Rectal smooth muscle tissue (tissue), 1 donor: ENCODE data around the gene CIAO2B.
"Not testable (repeated sequence)": the region's sequence is repeated elsewhere in the genome, so short reads cannot be mapped to it uniquely, and the experiment has no call there.

Experiments used
- H3K27ac ChIP-seq: one replicate; pipeline ENCODE4 v1.7.0; 2013; ENCODE audit warnings: low read depth, low read length, inconsistent platforms
- H3K27me3 ChIP-seq: one replicate; pipeline ENCODE4 v1.7.0; 2013; ENCODE audit warnings: low read length; ENCODE audit not compliant: control insufficient read depth, insufficient read depth
- H3K36me3 ChIP-seq: one replicate; pipeline ENCODE4 v1.7.0; 2013; ENCODE audit warnings: low read length; ENCODE audit not compliant: control insufficient read depth, insufficient read depth
- H3K4me1 ChIP-seq: one replicate; pipeline ENCODE4 v1.7.0; 2013; ENCODE audit warnings: low read length; ENCODE audit not compliant: control insufficient read depth, insufficient read depth
- H3K4me3 ChIP-seq: one replicate; pipeline ENCODE4 v1.7.0; 2013; ENCODE audit warnings: low read length
- H3K9ac ChIP-seq: one replicate; pipeline ENCODE4 v1.7.0; 2013; ENCODE audit warnings: low read length

The CIAO2B gene

DNA sequence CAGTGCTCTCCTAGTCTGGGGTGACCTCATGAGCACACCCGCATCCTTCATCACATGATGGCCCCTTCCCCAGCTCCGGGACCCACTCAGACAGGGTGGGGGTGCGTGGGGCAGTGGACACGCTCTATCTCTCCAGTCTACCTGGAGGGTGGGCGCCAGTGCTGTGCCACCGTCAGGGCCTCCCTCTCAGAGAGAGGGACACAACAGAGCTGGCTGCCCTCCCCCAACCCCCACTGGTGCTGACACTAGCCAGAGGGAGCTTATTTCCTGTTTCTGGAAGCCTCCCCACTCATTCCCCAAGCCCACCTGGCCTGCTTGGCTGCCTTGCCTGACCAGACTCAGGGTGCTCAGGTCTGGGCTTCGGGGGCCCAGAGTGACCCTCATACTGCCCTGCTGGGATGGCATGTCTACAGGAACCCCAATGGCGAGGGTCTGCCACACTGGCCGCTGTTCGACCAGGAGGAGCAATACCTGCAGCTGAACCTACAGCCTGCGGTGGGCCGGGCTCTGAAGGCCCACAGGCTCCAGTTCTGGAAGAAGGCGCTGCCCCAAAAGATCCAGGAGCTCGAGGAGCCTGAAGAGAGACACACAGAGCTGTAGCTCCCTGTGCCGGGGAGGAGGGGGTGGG is 9.3 kb upstream of the CIAO2B start:
- Histone ChIP-seq H3K36me3 (peaks cover 42% of the 10 kb centered on the region), H3K27me3 (peaks cover 1% of the 10 kb centered on the region), H3K4me1 (no peaks in the 10 kb centered on the region), H3K4me3 (no peak overlapping the region), H3K27ac (no peak overlapping the region), H3K9ac (no peak overlapping the region)

DNA sequence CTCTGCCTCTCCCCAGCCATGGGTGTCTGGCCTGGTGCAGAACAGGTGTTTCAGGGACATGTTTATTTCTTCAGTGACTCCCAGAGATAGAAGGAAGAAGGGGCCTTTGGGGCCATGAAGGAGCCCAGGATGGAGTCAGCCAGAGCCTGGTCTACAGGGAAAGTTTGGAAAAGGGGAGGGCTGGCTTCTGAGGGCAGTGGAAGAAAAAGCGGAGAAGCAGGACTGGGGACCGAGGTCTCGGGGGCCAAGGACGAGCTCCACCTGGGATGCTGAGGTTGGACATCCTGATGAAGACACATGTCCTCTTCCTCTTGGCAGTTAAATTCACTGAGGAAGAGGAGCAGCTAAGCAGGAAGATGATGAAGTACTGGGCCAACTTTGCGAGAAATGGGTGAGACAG is 8.8 kb upstream of the CIAO2B start:
- no peak overlapping the region for H3K4me3 ChIP-seq
- H3K9ac ChIP-seq: no peak overlapping the region
- H3K36me3 ChIP-seq: peaks cover 45% of the 10 kb centered on the region
- H3K27ac ChIP-seq: no peak overlapping the region
- no peaks in the 10 kb centered on the region for H3K27me3 ChIP-seq
- H3K4me1 ChIP-seq: no peaks in the 10 kb centered on the region

DNA sequence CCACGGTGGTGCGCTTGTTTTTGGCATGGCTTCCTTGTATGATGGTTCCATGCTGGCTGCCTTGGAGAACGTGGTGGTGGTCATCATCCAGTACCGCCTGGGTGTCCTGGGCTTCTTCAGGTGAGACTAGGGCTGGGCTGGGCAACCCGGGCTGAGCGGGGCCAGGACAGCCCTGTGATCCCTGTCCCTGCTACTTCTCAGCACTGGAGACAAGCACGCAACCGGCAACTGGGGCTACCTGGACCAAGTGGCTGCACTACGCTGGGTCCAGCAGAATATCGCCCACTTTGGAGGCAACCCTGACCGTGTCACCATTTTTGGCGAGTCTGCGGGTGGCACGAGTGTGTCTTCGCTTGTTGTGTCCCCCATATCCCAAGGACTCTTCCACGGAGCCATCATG is 6.0 kb upstream of the CIAO2B start:
- H3K36me3 ChIP-seq: peaks cover 45% of the 10 kb centered on the region

DNA sequence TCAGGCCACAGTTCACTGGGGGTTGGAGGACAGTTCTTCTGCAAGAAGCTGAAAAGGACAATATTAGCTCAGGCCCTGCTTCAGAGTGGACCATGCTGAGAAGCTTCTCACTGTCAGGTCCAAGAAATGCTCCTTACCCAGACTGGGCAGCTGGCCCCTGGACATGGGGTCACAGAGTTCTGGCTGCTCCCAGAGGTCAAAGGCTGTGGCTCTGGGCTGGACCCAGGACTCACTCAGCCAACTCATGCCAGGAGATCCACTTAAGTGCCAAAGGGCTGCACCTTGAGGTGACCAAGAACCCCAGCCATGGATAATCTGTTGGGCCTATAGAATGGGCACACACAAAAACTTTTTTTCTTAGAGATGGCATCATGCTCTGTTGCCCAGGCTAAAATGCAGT is 5.2 kb upstream of the CIAO2B start:
- Histone ChIP-seq H3K4me3 (no peak overlapping the region), H3K36me3 (peaks cover 45% of the 10 kb centered on the region), H3K9ac (no peak overlapping the region), H3K4me1 (peaks cover 12% of the 10 kb centered on the region), H3K27me3 (no peaks in the 10 kb centered on the region), H3K27ac (no peak overlapping the region)

More for the DNA sequence above, 6.0 kb upstream of the CIAO2B start:
- H3K4me3 ChIP-seq: no peak overlapping the region
- no peak overlapping the region for H3K27ac ChIP-seq
- peaks cover 10% of the 10 kb centered on the region for H3K4me1 ChIP-seq
- no peak overlapping the region for H3K9ac ChIP-seq
- no peaks in the 10 kb centered on the region for H3K27me3 ChIP-seq

DNA sequence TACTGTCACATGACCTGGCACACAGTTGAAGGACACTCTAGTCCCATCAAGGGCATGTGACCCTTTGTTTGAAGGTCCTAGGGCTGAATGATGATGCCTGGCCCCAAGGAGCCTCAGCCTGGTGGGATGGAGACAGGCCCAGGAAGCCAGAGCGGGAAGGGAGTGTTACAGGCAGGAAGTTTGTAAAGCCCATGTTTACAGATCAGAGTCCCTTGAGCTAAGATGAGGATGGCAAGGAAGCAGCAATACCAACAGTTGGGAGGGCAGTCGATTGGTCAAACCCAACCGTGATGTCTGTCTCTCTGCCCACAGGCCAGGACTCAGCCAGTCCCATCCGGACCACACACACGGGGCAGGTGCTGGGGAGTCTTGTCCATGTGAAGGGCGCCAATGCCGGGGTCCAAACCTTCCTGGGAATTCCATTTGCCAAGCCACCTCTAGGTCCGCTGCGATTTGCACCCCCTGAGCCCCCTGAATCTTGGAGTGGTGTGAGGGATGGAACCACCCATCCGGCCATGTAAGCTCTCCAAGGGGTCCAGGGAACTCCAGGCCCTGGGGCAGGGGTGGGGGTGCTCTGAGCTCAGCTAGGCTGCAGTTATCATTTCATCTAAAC is 3.6 kb upstream of the CIAO2B start:
- no peak overlapping the region for H3K9ac ChIP-seq

DNA sequence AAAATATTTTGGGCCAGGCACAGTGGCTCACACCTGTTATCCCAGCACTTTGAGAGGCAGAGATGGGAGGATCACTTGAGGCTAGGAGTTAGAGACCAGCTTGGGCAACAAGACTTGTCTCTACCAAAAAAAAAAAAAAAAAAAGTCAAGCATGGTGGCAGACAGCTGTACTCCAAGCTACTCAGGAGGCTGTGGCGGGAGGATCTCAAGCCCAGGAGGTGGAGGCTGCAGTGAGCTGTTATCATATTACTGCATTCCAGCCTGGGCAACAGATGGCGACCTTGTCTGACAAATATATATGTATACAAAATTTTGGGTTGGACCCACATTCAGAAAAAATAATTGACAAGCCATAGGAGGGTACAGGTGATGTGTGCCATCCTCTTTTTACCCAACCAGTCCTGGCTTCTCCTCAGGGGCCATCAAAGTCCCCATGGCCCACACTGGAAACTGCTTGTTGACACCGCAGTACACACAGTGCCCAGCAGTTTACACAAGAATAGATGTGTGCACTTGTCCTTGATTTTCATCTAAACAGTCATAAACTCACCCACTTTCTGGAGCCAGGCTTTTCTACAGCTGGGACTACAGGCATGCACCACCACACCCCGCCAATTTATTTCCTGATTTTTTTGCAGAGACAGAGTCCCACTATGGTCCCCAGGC is 2.8 kb upstream of the CIAO2B start:
- no peak overlapping the region for H3K4me3 ChIP-seq
- peaks cover 31% of the 10 kb centered on the region for H3K36me3 ChIP-seq
- no peaks in the 10 kb centered on the region for H3K27me3 ChIP-seq
- H3K27ac ChIP-seq: no peak overlapping the region
- H3K9ac ChIP-seq: no peak overlapping the region
- peaks cover 18% of the 10 kb centered on the region for H3K4me1 ChIP-seq

More for the DNA sequence above, 3.6 kb upstream of the CIAO2B start:
- H3K36me3 ChIP-seq: peaks cover 37% of the 10 kb centered on the region
- no peak overlapping the region for H3K4me3 ChIP-seq
- H3K27me3 ChIP-seq: no peaks in the 10 kb centered on the region
- H3K4me1 ChIP-seq: peaks cover 18% of the 10 kb centered on the region
- no peak overlapping the region for H3K27ac ChIP-seq

DNA sequence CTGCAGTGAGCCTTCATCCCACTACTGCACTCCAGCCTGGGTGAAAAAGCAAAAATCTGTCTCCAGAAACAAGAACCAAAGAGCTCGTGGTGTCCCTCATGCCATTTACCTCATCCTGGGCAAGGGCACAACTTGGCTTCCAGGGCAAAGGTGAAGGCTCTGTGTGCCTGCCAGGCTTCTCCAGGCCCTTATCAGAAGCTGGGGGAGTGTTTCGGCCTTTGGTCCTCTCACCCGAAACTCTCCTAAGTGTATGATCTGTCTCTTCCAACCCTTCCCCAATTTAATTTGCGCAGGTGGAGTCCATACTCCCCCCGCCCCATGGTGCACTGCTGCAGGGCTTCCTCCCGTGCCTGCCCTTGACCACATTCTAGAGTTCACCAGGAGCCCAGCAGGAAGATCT is 2.3 kb upstream of the CIAO2B start:
- Histone ChIP-seq H3K9ac (peak overlapping the region; percentile 3), H3K4me1 (peaks cover 18% of the 10 kb centered on the region), H3K36me3 (peaks cover 26% of the 10 kb centered on the region)

DNA sequence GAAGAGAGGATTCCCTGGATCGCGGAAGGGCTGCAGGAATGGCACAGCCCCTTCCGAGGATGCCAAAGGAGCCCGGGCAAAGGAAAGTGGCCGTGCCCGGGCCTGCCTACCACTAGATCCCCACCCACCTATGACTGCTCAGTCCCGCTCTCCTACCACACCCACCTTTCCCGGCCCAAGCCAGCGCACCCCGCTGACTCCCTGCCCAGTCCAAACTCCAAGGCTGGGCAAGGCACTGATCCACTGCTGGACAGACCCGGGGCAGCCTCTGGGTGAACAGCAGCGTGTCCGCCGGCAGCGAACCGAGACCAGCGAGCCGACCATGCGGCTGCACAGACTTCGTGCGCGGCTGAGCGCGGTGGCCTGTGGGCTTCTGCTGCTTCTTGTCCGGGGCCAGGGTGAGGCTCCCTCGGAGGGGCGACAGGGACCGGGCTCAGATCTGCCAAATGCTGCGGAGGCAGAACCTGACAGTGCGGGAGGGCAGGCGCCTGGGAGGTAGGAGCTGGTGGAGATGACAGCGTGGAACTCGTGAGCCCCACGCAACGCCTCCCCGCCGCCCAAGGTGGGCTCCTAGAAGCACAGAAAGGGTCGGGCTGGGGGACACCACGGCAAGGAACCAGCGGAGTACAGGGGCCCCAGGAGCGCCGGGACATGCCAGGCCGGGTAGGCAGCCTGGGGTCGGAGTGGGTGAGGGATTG is 1.3 kb upstream of the CIAO2B start, which contains the start of gene CES2:
TSS of gene CES2 (plus strand) at position 203 of the 698 bp plus-strand sequence. CDS start at position 323, 120 bp downstream.
- H3K4me3 ChIP-seq: peak within 1 kb of the TSS; percentile 85
- peaks cover 16% of the 10 kb centered on the region for H3K36me3 ChIP-seq
- peak within 1 kb of the TSS; percentile 86 for H3K27ac ChIP-seq
- peak within 1 kb of the TSS; percentile 87 for H3K9ac ChIP-seq
- no peaks in the 10 kb centered on the region for H3K27me3 ChIP-seq
- H3K4me1 ChIP-seq: peaks cover 18% of the 10 kb centered on the region

More for the DNA sequence above, 2.3 kb upstream of the CIAO2B start:
- Histone ChIP-seq H3K27me3 (no peaks in the 10 kb centered on the region), H3K27ac (no peak overlapping the region), H3K4me3 (peak overlapping the region; percentile 85)

DNA sequence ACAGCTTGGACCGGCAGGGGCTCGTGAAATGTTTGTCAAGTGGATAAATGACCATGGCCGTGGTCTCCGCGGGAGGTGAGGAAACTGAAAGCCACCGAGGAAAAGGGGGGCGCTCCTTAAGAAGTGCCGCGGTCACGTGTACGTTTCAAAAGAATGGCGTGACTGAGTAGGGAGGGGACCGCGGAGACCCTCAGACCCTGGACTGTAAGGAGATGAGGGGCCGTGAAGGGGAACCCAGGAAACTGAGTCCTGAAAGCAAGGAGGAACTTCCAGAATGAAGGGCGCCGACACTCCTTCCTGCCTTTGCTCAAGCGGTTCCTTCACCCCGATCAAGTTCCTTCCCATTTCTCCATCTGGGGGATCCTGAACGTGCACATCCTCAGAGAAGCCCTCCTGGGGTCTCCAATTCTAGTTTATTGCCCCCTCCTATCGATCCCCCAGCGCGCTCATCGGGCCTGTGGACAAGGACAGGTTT is 674 bp upstream of the CIAO2B start:
- peak overlapping the region; percentile 86 for H3K27ac ChIP-seq
- H3K4me3 ChIP-seq: peak overlapping the region; percentile 85
- H3K36me3 ChIP-seq, H3K27me3 ChIP-seq: not testable (repeated sequence)
- peak overlapping the region; percentile 87 for H3K9ac ChIP-seq
- H3K4me1 ChIP-seq: peaks cover 18% of the 10 kb centered on the region

DNA sequence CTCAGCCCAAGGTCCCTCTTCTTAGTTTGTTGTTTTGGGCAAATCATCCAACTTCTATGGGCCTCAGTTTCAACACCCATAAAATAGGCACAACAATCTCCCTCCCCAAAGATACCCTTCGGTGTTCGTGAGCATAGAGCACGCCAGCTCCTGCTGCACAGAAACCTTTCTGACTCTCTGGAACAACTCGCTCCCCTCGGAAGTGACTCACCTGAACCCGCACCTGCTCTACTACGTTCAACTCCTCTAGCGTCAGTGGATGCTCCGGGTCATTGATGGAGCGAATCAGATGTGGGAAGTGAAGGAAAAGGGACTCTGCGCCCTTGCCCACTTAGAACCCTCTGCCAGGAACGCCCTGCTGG is 445 bp downstream of the CIAO2B start:
- Histone ChIP-seq H3K36me3 (peaks cover 5% of the 10 kb centered on the region), H3K4me1 (peaks cover 18% of the 10 kb centered on the region), H3K27ac (peak overlapping the region; percentile 86)

DNA sequence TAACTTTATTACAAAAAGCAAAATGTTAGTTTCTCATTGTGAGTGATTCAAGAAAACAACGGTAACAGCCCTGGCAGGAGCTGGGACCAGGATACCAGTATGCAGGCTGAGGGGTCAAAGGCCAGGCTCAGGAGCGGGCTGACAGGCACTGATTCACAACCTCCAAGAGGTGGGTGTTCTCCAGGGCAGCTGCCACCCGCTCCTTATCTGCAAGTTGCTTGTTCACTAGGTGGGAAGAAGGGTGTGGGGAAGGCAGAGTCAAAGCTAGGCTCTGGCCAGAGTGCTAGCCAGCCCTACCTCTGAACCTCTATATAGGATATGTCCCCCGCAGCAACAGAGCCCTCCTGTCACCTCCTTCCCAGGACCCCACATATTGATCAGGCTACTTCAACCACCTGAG is 2.1 kb downstream of the CIAO2B start:
- Histone ChIP-seq H3K9ac (no peak overlapping the region), H3K27ac (no peak overlapping the region), H3K4me3 (no peak overlapping the region), H3K4me1 (peaks cover 18% of the 10 kb centered on the region), H3K36me3 (no peaks in the 10 kb centered on the region), H3K27me3 (no peaks in the 10 kb centered on the region)

More for the DNA sequence above, 445 bp downstream of the CIAO2B start:
- H3K27me3 ChIP-seq: no peaks in the 10 kb centered on the region
- peak overlapping the region; percentile 77 for H3K9ac ChIP-seq
- H3K4me3 ChIP-seq: peak overlapping the region; percentile 85

DNA sequence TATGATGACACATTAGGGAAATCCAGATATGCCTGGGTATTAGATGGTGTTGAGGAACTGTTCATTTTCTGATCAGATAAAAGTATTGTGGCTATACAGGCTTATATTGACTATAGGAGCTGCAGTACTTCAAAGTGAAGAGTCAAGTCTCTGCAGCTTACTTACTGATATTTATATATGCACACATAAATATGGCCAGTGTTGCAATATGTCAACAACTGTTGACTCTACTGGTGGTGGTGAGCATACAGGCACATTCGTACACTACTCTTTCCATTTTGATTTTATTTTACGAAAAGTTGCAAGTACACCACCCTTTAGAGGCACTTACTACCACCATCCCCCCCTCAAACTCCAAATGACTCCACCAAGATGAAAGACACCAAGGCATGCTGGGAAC is 2.5 kb downstream of the CIAO2B start:
- H3K4me1 ChIP-seq: peaks cover 18% of the 10 kb centered on the region
- H3K4me3 ChIP-seq: no peak overlapping the region
- no peaks in the 10 kb centered on the region for H3K36me3 ChIP-seq
- no peaks in the 10 kb centered on the region for H3K27me3 ChIP-seq
- H3K9ac ChIP-seq: no peak overlapping the region
- no peak overlapping the region for H3K27ac ChIP-seq
